GM18520 (cell line): ENCODE results near the gene SELENOW.
"Not testable (repeated sequence)": the region's sequence is repeated elsewhere in the genome, so short reads cannot be mapped to it uniquely, and the experiment has no call there.

ENCODE experiments used
- ATAC-seq: cut with Tn5 transposase; IDR thresholded peaks from one replicate; pipeline ENCODE4 v1.9.1; 2021; ENCODE audit not compliant: unreplicated experiment

SELENOW gene

GRCh38 chr19:47778049-47778953, at the start of gene SELENOW:
SELENOW (plus strand) TSS chr19:47778703; CDS start chr19:47778786, 83 bp downstream.
- peak; percentile 69 for ATAC-seq

- ATAC-seq, result no peak
These were observed 49.1 kb upstream of the SELENOW start for GRCh38 chr19:47729468-47729798.

GRCh38 chr19:47729799-47730520, 48.5 kb upstream of the SELENOW start:
- no peak for ATAC-seq

GRCh38 chr19:47730521-47730889, 48.0 kb upstream of the SELENOW start:
- no peak for ATAC-seq

GRCh38 chr19:47730910-47731309, 47.6 kb upstream of the SELENOW start:
- ATAC-seq, result no peak

DNA sequence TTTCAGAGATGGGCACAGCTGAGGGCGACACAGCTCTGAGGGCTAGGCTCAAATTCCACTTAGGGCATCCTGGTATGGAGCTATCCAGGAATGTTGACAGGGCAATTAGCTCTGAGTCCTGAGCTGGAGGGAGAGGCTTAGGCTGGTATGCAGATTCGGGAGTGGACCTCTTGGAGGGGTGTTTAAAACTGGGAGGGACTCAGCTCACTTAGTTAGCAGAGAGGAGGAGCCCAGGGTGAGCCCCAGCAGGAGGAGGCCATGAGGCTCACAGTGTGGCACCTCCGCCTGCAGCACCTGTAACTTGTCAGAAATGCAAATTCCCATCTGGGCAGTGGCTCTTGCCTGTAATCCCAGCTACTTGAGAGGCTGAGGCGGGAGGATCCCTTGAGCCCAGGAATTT, 43.4 kb upstream of the SELENOW start:
- no peak for ATAC-seq

- no peak for ATAC-seq
These were observed 37.5 kb upstream of the SELENOW start for GRCh38 chr19:47740866-47741519.

GRCh38 chr19:47741544-47742140, 36.9 kb upstream of the SELENOW start:
- no peak for ATAC-seq

- ATAC-seq, result no peak
These were observed 35.9 kb upstream of the SELENOW start for GRCh38 chr19:47742634-47743033.

GRCh38 chr19:47745010-47745901, 33.2 kb upstream of the SELENOW start, which contains the start of gene NOP53:
NOP53 (plus strand) TSS chr19:47745546; CDS start chr19:47745560, 14 bp downstream.
- peak; percentile 66 for ATAC-seq

- ATAC-seq, result not testable (repeated sequence)
These were observed 32.4 kb upstream of the SELENOW start for GRCh38 chr19:47746129-47746528.

DNA sequence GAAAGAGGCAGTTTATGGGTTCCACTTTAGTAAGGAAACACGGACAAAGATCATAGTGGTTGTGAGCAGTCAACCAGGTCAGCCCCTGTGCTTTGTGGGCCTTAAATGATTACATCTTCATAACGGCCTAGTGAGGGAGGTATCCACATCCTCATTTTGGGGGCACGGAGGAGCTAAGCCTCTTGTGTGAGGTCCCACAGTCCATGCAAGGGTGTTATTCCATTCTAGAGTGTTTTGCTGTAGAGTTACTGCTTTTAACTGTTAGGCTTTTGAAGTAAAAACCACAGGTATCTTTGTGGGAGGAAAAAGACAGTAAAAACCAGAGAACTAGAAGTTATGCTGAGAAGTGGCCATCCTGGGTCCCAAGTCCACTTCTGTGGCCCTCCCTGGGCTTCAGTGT, 29.2 kb upstream of the SELENOW start:
- ATAC-seq, result no peak

DNA sequence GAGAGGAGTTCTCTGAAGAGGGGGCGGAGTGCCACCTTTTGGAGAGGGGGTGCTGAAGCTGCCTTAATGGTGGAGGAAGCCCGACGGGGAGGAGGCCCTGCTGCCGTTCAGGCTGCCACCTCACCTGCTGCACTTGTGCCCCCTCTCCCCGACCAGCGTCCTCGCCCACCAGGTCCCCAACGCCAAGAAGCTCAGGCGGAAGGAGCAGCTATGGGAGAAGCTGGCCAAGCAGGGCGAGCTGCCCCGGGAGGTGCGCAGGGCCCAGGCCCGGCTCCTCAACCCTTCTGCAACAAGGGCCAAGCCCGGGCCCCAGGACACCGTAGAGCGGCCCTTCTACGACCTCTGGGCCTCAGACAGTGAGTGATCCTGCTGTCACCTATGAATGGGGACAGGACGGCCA, 27.8 kb upstream of the SELENOW start:
- ATAC-seq, result no peak

DNA sequence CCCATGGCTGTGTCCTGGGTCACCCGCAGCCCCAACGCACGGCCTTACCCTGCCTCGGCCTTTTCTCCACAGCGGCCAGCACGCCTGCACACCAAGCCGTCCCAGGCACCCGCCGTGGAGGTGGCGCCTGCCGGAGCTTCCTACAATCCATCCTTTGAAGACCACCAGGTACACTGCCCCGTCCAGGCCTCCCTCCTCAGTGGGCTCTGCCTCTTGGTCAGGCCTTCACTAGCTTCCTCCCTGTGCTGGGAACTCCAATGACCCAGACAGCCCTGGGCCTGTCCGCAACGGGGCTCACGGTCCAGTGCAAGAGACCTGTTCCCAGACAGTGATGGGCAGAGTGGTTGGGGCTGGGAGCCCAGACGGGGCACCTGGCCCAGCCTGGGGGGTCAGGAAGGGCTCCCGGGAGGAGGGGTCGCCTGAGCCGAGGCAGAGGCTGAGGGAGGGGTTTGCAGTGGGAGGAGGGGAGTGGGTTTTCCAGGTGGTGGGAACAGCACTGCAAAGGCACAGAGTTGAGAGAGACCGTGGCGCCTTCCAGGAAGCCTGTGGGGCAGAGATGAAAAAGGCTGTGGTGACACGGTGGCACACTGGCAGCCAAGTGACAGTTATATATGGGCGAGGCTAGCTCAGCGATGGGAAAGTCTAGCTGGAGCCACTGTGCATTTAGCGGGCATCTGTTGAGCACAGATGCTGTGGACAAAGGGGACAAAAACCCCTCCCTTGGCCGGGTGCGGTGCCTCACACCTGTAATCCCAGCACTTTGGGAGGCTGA, 25.9 kb upstream of the SELENOW start:
- ATAC-seq, result no peak

DNA sequence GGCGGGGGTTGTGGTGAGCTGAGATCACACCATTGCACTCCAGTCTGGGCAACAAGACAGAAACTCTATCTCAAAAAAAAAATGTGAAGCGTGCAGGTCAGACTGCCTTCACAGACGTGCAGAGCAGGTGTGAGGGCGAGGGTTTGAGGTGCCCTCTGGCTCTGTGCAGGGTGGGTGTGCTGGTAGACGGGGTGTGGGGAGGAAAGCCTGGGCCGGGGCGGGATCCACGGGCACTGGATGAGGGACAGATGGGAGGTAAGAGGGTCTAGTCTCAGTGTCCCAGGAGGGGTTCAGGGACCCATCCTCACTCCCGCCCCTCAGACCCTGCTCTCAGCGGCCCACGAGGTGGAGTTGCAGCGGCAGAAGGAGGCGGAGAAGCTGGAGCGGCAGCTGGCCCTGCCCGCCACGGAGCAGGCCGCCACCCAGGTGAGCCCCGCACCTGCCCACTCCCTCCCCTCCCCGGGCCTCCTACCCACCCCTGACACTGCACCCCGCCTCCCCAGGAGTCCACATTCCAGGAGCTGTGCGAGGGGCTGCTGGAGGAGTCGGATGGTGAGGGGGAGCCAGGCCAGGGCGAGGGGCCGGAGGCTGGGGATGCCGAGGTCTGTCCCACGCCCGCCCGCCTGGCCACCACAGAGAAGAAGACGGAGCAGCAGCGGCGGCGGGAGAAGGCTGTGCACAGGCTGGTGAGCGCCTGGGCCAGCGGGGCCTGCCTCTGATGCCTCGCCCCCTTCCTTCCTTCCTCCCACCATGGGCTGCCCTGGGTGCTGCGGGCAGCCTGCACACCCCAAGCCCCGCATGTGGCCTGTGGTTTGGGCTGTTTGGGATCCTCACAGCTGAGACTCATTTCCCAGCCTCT, 24.1 kb upstream of the SELENOW start:
- ATAC-seq, result no peak

DNA sequence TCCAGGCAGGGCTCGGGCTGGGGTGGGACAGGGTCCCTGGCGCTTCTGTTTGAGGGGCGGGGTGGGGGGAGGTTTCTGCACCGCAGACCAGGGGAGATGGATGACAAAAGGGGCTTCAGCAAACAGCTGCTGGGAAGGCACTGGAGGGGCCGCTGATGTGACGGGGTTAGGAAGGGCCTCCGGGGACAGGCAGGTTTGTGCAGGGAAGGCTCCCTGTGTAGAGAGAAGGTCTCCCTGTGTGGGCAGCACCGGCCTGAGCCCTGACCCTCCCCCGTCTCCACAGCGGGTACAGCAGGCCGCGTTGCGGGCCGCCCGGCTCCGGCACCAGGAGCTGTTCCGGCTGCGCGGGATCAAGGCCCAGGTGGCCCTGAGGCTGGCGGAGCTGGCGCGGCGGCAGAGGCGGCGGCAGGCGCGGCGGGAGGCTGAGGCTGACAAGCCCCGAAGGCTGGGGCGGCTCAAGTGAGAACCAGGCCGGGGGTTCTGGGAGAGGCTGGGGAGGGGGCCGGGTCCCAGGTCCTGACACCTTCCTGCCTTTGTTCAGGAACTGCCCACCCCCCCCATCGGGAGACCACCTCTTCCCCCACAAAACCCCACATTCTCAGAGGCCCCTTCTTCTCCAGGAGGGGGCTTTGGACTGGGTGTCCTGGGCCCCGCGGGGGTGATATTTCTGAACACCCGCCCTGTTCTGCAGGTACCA, 23.3 kb upstream of the SELENOW start:
- ATAC-seq, result no peak

GRCh38 chr19:47755762-47756626, 22.5 kb upstream of the SELENOW start:
- no peak for ATAC-seq
